H9 (cell line): ENCODE results near the gene ATE1. TPM values are rescaled to one million over a fixed set of nuclear protein-coding genes. Genes with fewer than 3 reads are reported as not detected.
"Not testable (repeated sequence)": the region's sequence is repeated elsewhere in the genome, so short reads cannot be mapped to it uniquely, and the experiment has no call there.

ENCODE experiments used
- DNase-seq: peaks from one replicate; pipeline ENCODE4 v3.0.0-alpha.2; 2017
- H2AFZ ChIP-seq: one replicate; pipeline ENCODE4 v1.6.1; 2013; ENCODE audit warnings: mild to moderate bottlenecking, low read length, control low read depth, moderate library complexity
- H2AK5ac ChIP-seq: 2 replicates; pipeline ENCODE4 v1.6.1; 2013; ENCODE audit warnings: low read length, control low read depth, mixed read lengths; ENCODE audit not compliant: insufficient read length
- H2BK120ac ChIP-seq: one replicate; pipeline ENCODE4 v1.6.1; 2013; ENCODE audit warnings: low read depth, mild to moderate bottlenecking, low read length, control low read depth, inconsistent platforms; ENCODE audit not compliant: poor library complexity, severe bottlenecking
- H2BK12ac ChIP-seq: 2 replicates; pipeline ENCODE4 v1.6.1; 2013; ENCODE audit warnings: low read length, control low read depth, mixed read lengths, low read depth; ENCODE audit not compliant: insufficient read length
- H2BK15ac ChIP-seq: 2 replicates; pipeline ENCODE4 v1.6.1; 2013; ENCODE audit warnings: low read depth, low read length, control low read depth
- H2BK20ac ChIP-seq: one replicate; pipeline ENCODE4 v1.6.1; 2013; ENCODE audit warnings: low read depth, mild to moderate bottlenecking, low read length, control low read depth, inconsistent platforms; ENCODE audit not compliant: poor library complexity, severe bottlenecking
- H2BK5ac ChIP-seq: 2 replicates; pipeline ENCODE4 v1.6.1; 2013; ENCODE audit warnings: low read length, control low read depth, mixed read lengths; ENCODE audit not compliant: insufficient read length
- H3K14ac ChIP-seq: 2 replicates; pipeline ENCODE4 v1.6.1; 2013; ENCODE audit warnings: low read length, control low read depth; ENCODE audit not compliant: insufficient read depth
- H3K18ac ChIP-seq: 2 replicates; pipeline ENCODE4 v1.6.1; 2013; ENCODE audit warnings: low read depth, mild to moderate bottlenecking, mixed read lengths, low read length, control low read depth; ENCODE audit not compliant: insufficient read length
- H3K23ac ChIP-seq: 2 replicates; pipeline ENCODE4 v1.6.1; 2013; ENCODE audit warnings: low read length, control low read depth, mixed read lengths, low read depth; ENCODE audit not compliant: insufficient read length
- H3K23me2 ChIP-seq: 2 replicates; pipeline ENCODE4 v1.6.1; 2013; ENCODE audit warnings: low read depth, mild to moderate bottlenecking, mixed read lengths, low read length, control low read depth; ENCODE audit not compliant: insufficient read length, poor library complexity, severe bottlenecking
- H3K27ac ChIP-seq: 2 replicates; pipeline ENCODE4 v1.5.1; 2013; ENCODE audit warnings: low read length, control low read depth, mixed read lengths, low read depth; ENCODE audit not compliant: insufficient read length
- H3K27me3 ChIP-seq: 2 replicates; pipeline ENCODE4 v1.6.1; 2013; ENCODE audit warnings: low read length, control low read depth, inconsistent platforms; ENCODE audit not compliant: insufficient read depth
- H3K4ac ChIP-seq: 2 replicates; pipeline ENCODE4 v1.6.1; 2013; ENCODE audit warnings: low read depth, mild to moderate bottlenecking, control low read depth, inconsistent platforms, low read length, moderate library complexity
- H3K4me1 ChIP-seq: 2 replicates; pipeline ENCODE4 v1.6.1; 2013; ENCODE audit warnings: low read length, control low read depth, inconsistent platforms; ENCODE audit not compliant: insufficient read depth
- H3K4me2 ChIP-seq: 2 replicates; pipeline ENCODE4 v1.6.1; 2013; ENCODE audit warnings: low read length, control low read depth, mixed read lengths; ENCODE audit not compliant: insufficient read length, insufficient read depth
- H3K56ac ChIP-seq: 2 replicates; pipeline ENCODE4 v1.6.1; 2013; ENCODE audit warnings: low read depth, mild to moderate bottlenecking, mixed read lengths, low read length, control low read depth; ENCODE audit not compliant: insufficient read length
- H3K79me1 ChIP-seq: 2 replicates; pipeline ENCODE4 v1.6.1; 2013; ENCODE audit warnings: low read depth, mild to moderate bottlenecking, moderate library complexity, low read length, control low read depth, inconsistent platforms; ENCODE audit not compliant: insufficient read depth, poor library complexity, severe bottlenecking
- H3K79me2 ChIP-seq: 2 replicates; pipeline ENCODE4 v1.6.1; 2013; ENCODE audit warnings: low read length, control low read depth, inconsistent platforms; ENCODE audit not compliant: insufficient read depth
- H3K9ac ChIP-seq: 2 replicates; pipeline ENCODE4 v1.6.1; 2013; ENCODE audit warnings: low read length, control low read depth, mixed read lengths; ENCODE audit not compliant: insufficient read length; ENCODE audit errors: extremely low read depth
- H3K9me3 ChIP-seq: one replicate; pipeline ENCODE4 v1.6.1; 2013; ENCODE audit warnings: low read depth, low read length, inconsistent platforms; ENCODE audit not compliant: control insufficient read depth
- H3T11ph ChIP-seq: one replicate; pipeline ENCODE4 v1.6.1; 2013; ENCODE audit warnings: mild to moderate bottlenecking, low read length, control low read depth, inconsistent platforms
- H4K20me1 ChIP-seq: one replicate; pipeline ENCODE4 v1.6.1; 2013; ENCODE audit not compliant: control insufficient read depth, insufficient read length, insufficient read depth
- H4K5ac ChIP-seq: 2 replicates; pipeline ENCODE4 v1.6.1; 2013; ENCODE audit warnings: low read depth, mild to moderate bottlenecking, mixed read lengths, low read length, control low read depth; ENCODE audit not compliant: insufficient read length
- H4K8ac ChIP-seq: replicated peaks from 2 replicates; pipeline ENCODE4 v1.6.1; 2013; ENCODE audit warnings: low read length, control low read depth, mixed read lengths, low read depth; ENCODE audit not compliant: insufficient read length
- H4K91ac ChIP-seq: 2 replicates; pipeline ENCODE4 v1.6.1; 2013; ENCODE audit warnings: low read depth, mild to moderate bottlenecking, moderate library complexity, mixed read lengths, low read length, control low read depth; ENCODE audit not compliant: insufficient read length
- H3K27ac Mint-ChIP-seq, 3 experiments: 2 replicates in 2 of 3; 3 replicates in 1 of 3; pipeline ENCODE4 v1.8.0; 2020 to 2021; ENCODE audit warnings: mixed read lengths in 3 of 3, mild to moderate bottlenecking in 1 of 3, moderate library complexity in 1 of 3
- H3K27me3 Mint-ChIP-seq: 2 replicates; pipeline ENCODE4 v1.8.0; 2021; ENCODE audit warnings: low read depth, mild to moderate bottlenecking, moderate library complexity, mixed read lengths
- H3K36me3 Mint-ChIP-seq, 3 experiments: 2 replicates in 2 of 3; 3 replicates in 1 of 3; pipeline ENCODE4 v1.8.0; 2020 to 2021; ENCODE audit warnings: low read depth in 3 of 3, mixed read lengths in 3 of 3; ENCODE audit not compliant: insufficient read depth in 1 of 3
- H3K4me1 Mint-ChIP-seq, 2 experiments: 2 replicates each; pipeline ENCODE4 v1.8.0; 2020; ENCODE audit warnings: mixed read lengths in 2 of 2
- H3K4me3 Mint-ChIP-seq, 2 experiments: 2 replicates in 1 of 2; 3 replicates in 1 of 2; pipeline ENCODE4 v1.8.0; 2020 to 2021; ENCODE audit warnings: mild to moderate bottlenecking in 2 of 2, mixed read lengths in 2 of 2, moderate library complexity in 1 of 2
- H3K9me3 Mint-ChIP-seq, 2 experiments: 2 replicates in 1 of 2; 3 replicates in 1 of 2; pipeline ENCODE4 v1.8.0; 2020; ENCODE audit warnings: mild to moderate bottlenecking in 2 of 2, mixed read lengths in 2 of 2, moderate library complexity in 1 of 2
- CTCF ChIP-seq: fragments of 200-600 bp; sonication (generic); conservative IDR thresholded peaks from 3 replicates; pipeline ENCODE4 v1.8.0; 2021; ENCODE audit warnings: antibody characterized with exemption, mild to moderate bottlenecking
- WGBS: extraction: QIAGEN DNeasy Blood & Tissue Kit; methylation state at CpG from one replicate; pipeline ENCODE4 v1.1.7; 2013; ENCODE audit warnings: missing lambda C conversion rate, low lambda C conversion rate, mixed read lengths; ENCODE audit not compliant: insufficient read length; ENCODE audit errors: extremely low coverage; 5-methylcytosine and 5-hydroxymethylcytosine counted together
- total RNA-seq: library from RNA; stranded (reverse); gene quantifications from 2 replicates; pipeline ENCODE4 v1.2.1, GENCODE V29; 2021

Gene ATE1
- total RNA-seq, 1 experiment from 2014 or later: 29.0 TPM

DNA sequence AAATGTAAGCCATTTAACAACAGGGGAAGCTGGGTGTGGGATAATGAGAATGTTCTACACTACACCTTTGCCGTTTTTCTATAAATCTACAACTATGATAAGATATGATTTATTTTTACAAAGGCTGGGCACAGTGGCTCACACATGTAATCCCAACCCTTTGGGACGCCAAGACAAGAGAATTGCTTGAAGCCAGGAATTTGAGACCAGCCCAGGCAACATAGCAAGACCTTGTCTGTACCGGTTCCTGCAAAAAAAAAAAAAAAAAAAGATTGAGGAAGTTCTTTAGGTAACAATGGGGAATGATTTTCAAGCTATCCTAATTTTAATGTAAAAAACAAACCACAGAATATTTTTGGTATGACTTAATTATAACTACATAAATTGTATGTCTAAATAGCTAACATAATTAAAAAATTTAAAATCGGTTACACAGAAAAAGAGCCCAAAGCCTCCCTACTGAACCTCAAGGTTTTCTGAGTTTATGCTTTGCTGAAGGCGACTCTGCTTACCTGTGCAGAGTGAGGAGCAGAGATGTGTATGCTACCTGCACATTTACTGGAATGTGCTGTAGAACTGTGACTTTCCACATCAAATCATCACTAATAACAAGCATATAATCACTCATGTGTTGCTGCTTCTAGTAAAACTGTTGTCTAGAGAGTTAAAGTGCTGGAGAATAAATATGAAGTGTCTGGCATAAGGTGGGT lies 163.4 kb downstream of the ATE1 start:
- Histone ChIP-seq H3K4ac (no peak overlapping the region), H3T11ph (no peak overlapping the region), H3K79me2 (no peaks in the 10 kb centered on the region), H2AFZ (no peak overlapping the region), H3K27ac (no peak overlapping the region), H3K56ac (no peak overlapping the region), H3K4me2 (no peak overlapping the region), H4K20me1 (no peaks in the 10 kb centered on the region), H2AK5ac (no peak overlapping the region), H4K91ac (no peak overlapping the region), H3K79me1 (no peaks in the 10 kb centered on the region), H3K18ac (no peak overlapping the region), H2BK120ac (no peak overlapping the region), H3K9me3 (no peaks in the 10 kb centered on the region), H3K9ac (no peak overlapping the region), H3K23me2 (no peaks in the 10 kb centered on the region), H4K8ac (no peak overlapping the region), H3K23ac (no peak overlapping the region), H3K27me3 (no peaks in the 10 kb centered on the region), H3K4me1 (no peaks in the 10 kb centered on the region), H2BK20ac (no peak overlapping the region), H4K5ac (no peak overlapping the region), H2BK15ac (no peak overlapping the region), H3K14ac (no peak overlapping the region), H2BK5ac (no peak overlapping the region), H2BK12ac (no peak overlapping the region)
- no CpG with 5 or more reads among the region's 5 CpGs for WGBS
- Mint-ChIP-seq H3K36me3 (peaks cover 27 to 55% (median 37%) of the 10 kb centered on the region in 3 experiments), H3K27me3 (no peaks in the 10 kb centered on the region), H3K27ac (no peak overlapping the region), H3K4me3 (no peak overlapping the region), H3K9me3 (peaks cover 30 to 33% of the 10 kb centered on the region in 2 experiments), H3K4me1 (no peaks in the 10 kb centered on the region)
- no peak for DNase-seq
- no peak for TF ChIP-seq CTCF

GRCh38 chr10:121757241-121757640 lies 170.6 kb downstream of the ATE1 start:
- H3K4me1 ChIP-seq, H3K14ac ChIP-seq, H3K9ac ChIP-seq, H3K56ac ChIP-seq, H4K91ac ChIP-seq, DNase-seq, H4K5ac ChIP-seq, H3K27ac ChIP-seq, H3K79me1 ChIP-seq, H2AK5ac ChIP-seq, H3T11ph ChIP-seq, H3K23me2 ChIP-seq, H2BK5ac ChIP-seq, H3K18ac ChIP-seq, H3K4ac ChIP-seq, H3K23ac ChIP-seq, H2BK15ac ChIP-seq, H3K4me3 Mint-ChIP-seq, H2AFZ ChIP-seq, H4K20me1 ChIP-seq, H3K27me3 ChIP-seq, H2BK120ac ChIP-seq, H3K4me1 Mint-ChIP-seq, H3K27ac Mint-ChIP-seq, H3K4me2 ChIP-seq, H2BK20ac ChIP-seq, H4K8ac ChIP-seq, H3K27me3 Mint-ChIP-seq, H2BK12ac ChIP-seq, H3K79me2 ChIP-seq: not testable (repeated sequence)
- H3K36me3 Mint-ChIP-seq: peaks cover 50 to 71% (median 56%) of the 10 kb centered on the region in 3 experiments
- no CpG with 5 or more reads among the region's 1 CpG for WGBS
- H3K9me3 Mint-ChIP-seq: peaks cover 63 to 67% of the 10 kb centered on the region in 2 experiments
- H3K9me3 ChIP-seq: peaks cover 16% of the 10 kb centered on the region
